Measurements from ENCODE around the gene CENATAC. TPM values are rescaled to one million over a fixed set of nuclear protein-coding genes. Genes with fewer than 3 reads are reported as not detected.
"Not testable (repeated sequence)": the region's sequence is repeated elsewhere in the genome, so short reads cannot be mapped to it uniquely, and the experiment has no call there.

Gene CENATAC
- total RNA-seq, 1 donor = 34.5 TPM

DNA sequence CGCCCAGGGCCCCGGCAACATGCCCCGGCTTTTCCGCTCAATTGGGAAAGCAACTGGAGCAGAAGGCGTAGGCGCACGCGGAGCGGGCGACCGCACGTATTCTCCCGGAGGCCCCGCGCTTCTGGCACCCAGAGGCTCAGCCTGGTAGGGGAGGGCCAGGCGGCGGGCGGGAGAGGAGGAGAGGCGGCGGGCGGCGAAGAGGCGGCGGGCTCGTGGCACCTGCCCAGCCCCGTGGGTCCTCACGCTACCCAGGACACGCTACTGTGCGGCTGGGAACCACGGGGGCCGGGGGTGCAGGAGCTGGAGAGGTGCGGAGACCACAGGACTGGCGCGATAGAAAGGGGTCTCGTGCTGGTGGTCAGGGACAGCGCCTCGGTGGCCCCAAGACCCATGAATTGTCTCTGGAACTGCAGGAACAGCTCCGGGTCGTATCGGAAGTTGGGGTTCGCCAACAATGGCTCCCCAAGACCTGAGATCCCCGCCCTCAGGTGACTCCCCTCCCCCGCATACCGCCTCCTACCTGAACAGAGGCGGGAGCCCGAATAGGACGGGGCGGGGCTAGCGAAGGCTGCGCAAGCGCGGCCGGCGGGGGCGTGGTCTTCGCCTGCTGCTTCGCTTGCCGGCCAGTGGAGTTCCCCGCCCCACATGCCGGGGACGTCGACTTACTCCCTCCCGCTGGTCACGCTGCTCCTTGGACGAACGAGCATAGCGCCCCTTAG lies 32.5 kb downstream of the CENATAC start, which contains the start of gene SLC37A4:
Gene SLC37A4, minus strand, starts transcription at position 549 of the 719 bp plus-strand sequence.
- DNase-seq (ENCODE audit: low read depth) = peak; percentile 98
- TF ChIP-seq, protein P1, sequence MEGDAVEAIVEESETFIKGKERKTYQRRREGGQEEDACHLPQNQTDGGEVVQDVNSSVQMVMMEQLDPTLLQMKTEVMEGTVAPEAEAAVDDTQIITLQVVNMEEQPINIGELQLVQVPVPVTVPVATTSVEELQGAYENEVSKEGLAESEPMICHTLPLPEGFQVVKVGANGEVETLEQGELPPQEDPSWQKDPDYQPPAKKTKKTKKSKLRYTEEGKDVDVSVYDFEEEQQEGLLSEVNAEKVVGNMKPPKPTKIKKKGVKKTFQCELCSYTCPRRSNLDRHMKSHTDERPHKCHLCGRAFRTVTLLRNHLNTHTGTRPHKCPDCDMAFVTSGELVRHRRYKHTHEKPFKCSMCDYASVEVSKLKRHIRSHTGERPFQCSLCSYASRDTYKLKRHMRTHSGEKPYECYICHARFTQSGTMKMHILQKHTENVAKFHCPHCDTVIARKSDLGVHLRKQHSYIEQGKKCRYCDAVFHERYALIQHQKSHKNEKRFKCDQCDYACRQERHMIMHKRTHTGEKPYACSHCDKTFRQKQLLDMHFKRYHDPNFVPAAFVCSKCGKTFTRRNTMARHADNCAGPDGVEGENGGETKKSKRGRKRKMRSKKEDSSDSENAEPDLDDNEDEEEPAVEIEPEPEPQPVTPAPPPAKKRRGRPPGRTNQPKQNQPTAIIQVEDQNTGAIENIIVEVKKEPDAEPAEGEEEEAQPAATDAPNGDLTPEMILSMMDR (IDR thresholded peaks at IDR 0.05; ENCODE audit: insufficient read depth, low read depth, low read length) = peak; percentile 91
- peak within 1 kb of the TSS; percentile 94 for H3K4me3 ChIP-seq (ENCODE audit: low read depth, low read length)

DNA sequence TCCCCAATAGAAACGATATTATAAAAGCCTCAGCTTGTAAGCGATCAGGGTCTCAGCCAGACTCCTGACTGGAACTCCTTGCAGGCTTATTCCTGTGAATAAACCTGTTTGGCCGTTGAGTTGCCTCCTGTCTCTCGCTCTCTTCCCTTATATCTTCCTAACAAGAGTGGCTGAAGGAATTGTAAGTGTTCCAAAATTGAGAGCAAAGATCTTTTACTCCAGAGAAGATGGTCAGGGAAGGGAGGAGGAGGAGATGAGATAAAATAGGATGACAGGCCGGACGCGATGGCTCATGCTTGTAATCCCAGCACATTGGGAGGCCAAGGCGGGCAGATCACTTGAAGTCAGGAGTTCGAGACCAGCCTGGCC lies 34.0 kb downstream of the CENATAC start:
- TF ChIP-seq, protein P1 (IDR thresholded peaks at IDR 0.05; ENCODE audit: insufficient read depth, low read depth, low read length) = no peak
- no peak for DNase-seq (ENCODE audit: low read depth)
- no peak overlapping the region for H3K4me3 ChIP-seq (ENCODE audit: low read depth, low read length)

DNA sequence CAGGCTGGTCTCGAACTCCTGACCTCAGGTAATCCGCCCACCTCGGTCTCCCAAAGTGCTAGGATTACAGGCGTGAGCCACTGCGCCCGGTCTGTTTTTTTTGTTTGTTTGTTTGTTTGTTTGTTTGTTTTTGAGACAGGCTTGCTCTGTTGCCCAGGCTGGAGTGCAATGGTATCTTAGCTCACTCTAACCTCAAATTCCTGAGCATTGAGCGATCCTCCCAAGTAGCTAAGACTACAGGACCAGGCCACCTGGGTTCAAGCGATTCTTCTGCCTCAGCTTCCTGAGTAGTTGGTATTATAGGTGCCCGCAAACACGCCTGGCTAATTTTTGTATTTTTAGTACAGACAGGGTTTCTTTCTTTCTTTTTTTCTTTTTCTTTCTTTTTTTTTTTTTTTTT lies 35.5 kb downstream of the CENATAC start:
- DNase-seq (ENCODE audit: low read depth); H3K4me3 ChIP-seq (ENCODE audit: low read depth, low read length): not testable (repeated sequence)

DNA sequence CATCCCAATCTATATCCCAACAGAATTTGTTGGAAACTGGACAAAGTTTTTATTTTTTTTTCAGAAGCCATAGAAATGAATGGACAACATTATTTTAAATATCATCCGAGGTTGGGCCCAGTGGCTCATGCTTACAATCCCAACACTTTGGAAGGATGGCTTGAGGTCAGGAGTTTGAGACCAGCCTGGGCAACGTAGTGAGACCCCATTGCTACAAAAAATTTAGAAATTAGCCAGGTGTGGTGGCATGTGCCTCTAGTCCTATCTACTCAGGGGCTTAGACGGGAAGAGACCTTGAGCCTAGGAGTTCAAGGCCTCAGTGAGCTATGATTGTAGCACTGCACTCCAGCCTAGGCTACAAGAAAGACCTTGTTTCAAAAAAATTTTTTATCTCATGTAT lies 36.9 kb downstream of the CENATAC start:
- no peak overlapping the region for H3K4me3 ChIP-seq (ENCODE audit: low read depth, low read length)
- no peak for DNase-seq (ENCODE audit: low read depth)
- TF ChIP-seq, protein P1 (IDR thresholded peaks at IDR 0.05; ENCODE audit: insufficient read depth, low read depth, low read length) = no peak

DNA sequence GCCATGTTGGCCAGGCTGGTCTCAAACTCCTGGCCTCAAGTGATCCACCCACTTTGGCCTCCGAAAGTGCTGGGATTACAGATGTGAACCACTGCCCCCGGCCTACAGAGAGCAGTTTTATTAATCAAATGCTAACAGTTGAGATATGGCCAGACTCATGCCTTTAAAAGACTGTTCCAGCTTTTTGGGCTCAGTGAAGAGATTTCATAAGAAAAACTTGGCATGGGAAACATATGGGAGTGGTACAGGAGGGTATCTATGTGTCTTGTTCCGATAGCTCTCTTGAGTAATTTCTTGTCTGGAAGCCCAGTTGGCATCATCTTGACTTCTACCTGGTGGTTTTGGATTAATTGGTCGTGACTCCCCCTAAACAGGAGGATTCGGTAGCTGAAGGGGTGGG lies 40.9 kb downstream of the CENATAC start:
- no peak for DNase-seq (ENCODE audit: low read depth)
- TF ChIP-seq, protein P1 (IDR thresholded peaks at IDR 0.05; ENCODE audit: insufficient read depth, low read depth, low read length) = no peak
- H3K4me3 ChIP-seq (ENCODE audit: low read depth, low read length) = no peak overlapping the region

DNA sequence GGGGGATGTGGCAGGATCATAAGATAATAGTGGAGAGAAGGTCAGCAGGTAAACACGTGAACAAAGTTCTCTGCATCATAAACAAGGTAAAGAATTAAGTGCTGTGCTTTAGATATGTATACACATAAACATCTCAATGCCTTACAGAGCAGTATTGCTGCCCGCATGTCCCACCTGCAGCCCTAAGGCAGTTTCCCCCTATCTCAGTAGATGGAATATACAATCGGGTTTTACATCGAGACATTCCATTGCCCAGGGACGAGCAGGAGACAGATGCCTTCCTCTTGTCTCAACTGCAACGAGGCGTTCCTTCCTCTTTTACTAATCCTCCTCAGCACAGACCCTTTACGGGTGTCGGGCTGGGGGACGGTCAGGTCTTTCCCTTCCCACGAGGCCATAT lies 41.5 kb downstream of the CENATAC start:
- not testable (repeated sequence) for H3K4me3 ChIP-seq (ENCODE audit: low read depth, low read length); DNase-seq (ENCODE audit: low read depth)

DNA sequence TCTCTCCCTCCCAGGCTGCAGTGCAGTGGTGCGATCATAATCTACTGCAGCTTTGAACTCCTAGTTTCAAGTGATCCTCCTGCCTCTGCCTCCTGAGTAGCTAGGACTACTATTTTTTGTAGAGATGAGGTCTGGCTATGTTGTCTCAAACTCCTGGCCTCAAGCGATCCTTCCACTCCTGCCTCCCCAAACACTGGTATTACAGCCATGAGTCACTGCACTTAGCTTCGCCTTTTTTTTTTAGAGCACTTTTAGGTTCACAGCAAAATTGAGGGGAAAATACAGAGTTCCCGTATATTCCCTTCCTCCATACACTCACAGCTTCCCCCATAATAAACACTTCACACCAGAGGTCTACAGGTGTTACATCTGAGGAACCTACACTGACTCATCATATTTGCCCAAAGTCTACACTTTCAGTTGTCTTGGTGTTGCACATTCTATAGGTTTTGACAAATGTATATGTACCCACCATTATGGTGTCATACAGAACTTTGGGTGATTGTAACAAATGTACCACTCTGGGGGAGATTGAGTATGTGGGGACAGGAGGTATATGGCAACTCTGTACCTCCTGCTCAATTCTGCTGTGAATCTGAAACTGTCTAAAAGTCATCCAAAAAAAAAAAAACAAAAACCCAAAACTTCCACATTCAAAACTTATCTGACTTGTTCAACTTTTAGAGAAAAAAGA lies 44.0 kb downstream of the CENATAC start:
- DNase-seq (ENCODE audit: low read depth) = no peak
- TF ChIP-seq, protein P1 (IDR thresholded peaks at IDR 0.05; ENCODE audit: insufficient read depth, low read depth, low read length) = no peak
- H3K4me3 ChIP-seq (ENCODE audit: low read depth, low read length) = no peak overlapping the region

DNA sequence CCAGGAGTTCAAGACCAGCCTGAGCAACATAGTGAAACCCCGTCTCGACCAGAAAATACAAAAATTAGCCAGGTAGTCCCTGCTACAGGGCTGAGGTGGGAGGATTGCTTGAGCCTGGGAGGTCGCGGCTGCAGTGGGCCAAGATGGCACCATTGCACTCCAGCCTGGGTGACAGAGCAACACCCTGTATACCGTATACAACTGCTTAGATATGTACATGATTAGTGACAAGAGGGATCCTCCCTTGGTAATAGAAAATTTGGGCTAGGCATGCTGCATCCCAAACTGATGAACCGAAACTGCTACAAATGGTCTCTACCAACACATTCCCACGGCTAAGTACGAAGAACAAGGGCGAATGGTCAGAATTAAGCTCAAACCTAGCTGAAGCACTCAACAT lies 45.0 kb downstream of the CENATAC start:
- no peak for DNase-seq (ENCODE audit: low read depth)
- H3K4me3 ChIP-seq (ENCODE audit: low read depth, low read length) = no peak overlapping the region
- TF ChIP-seq, protein P1 (IDR thresholded peaks at IDR 0.05; ENCODE audit: insufficient read depth, low read depth, low read length) = no peak
